A549 (cell line): Measurements from ENCODE around the gene CEACAM7.

Experiments
- CEBPB ChIP-seq, 2 experiments: fragments of >200 bp in 1 of 2; sonication (Bioruptor Twin) in 1 of 2; formaldehyde crosslinking in 1 of 2; IDR thresholded peaks; 2 replicates each; pipeline ENCODE4 v1.6.1; 2012 to 2016
- CTCF ChIP-seq: fragments of >200 bp; sonication (Bioruptor Twin); formaldehyde crosslinking; IDR thresholded peaks from 3 replicates; pipeline ENCODE4 v1.5.1; 2016
- EP300 ChIP-seq, 2 experiments: fragments of >200 bp; sonication (Bioruptor Twin); formaldehyde crosslinking; IDR thresholded peaks; 2 replicates in 1 of 2; 3 replicates in 1 of 2; pipeline ENCODE4 v1.6.1; 2016 to 2017
- JUN ChIP-seq, 2 experiments: fragments of >200 bp; sonication (Bioruptor Twin); formaldehyde crosslinking; IDR thresholded peaks; 2 replicates in 1 of 2; 3 replicates in 1 of 2; pipeline ENCODE4 v1.6.1; 2016 to 2017
- MAX ChIP-seq: IDR thresholded peaks from 2 replicates; pipeline ENCODE4 v1.6.1; 2012
- POLR2A ChIP-seq: IDR thresholded peaks from 2 replicates; pipeline ENCODE4 v1.6.1; 2012; ENCODE audit warnings: mild to moderate bottlenecking, low read length
- RAD21 ChIP-seq, 2 experiments: fragments of >200 bp in 1 of 2; sonication (Bioruptor Twin) in 1 of 2; formaldehyde crosslinking in 1 of 2; IDR thresholded peaks in 1 of 2; conservative IDR thresholded peaks in 1 of 2; 2 replicates in 1 of 2; 3 replicates in 1 of 2; pipeline ENCODE4 v1.6.1; 2012 to 2018; ENCODE audit warnings: inconsistent platforms in 1 of 2
- TP53 ChIP-seq: fragments of 250-450 bp; sonication (Bioruptor Pico); IDR thresholded peaks from 2 replicates; pipeline ENCODE4 v1.5.0; 2021; ENCODE audit warnings: mild to moderate bottlenecking, moderate library complexity
- USF2 ChIP-seq: fragments of 450-650 bp; IDR thresholded peaks from 2 replicates; pipeline ENCODE4 v1.6.1; 2014; ENCODE audit warnings: antibody characterized with exemption
- ZC3H11A ChIP-seq: fragments of 450-650 bp; IDR thresholded peaks from 2 replicates; pipeline ENCODE4 v1.6.1; 2014; ENCODE audit warnings: antibody characterized with exemption, mild to moderate bottlenecking
- ZFP36 ChIP-seq: fragments of 450-650 bp; IDR thresholded peaks from 2 replicates; pipeline ENCODE4 v1.6.1; 2014; ENCODE audit warnings: borderline replicate concordance; ENCODE audit not compliant: partially characterized antibody
- TF ChIP-seq, protein P1 (sequence below): fragments of 150-350 bp; IDR thresholded peaks from 2 replicates; pipeline ENCODE4 v1.6.1; 2014; ENCODE audit warnings: low read depth, mild to moderate bottlenecking, low read length
- TF ChIP-seq, protein P2 (sequence below): fragments of >200 bp; sonication (Bioruptor Twin); formaldehyde crosslinking; IDR thresholded peaks from 2 replicates; pipeline ENCODE4 v1.6.1; 2016

DNA sequence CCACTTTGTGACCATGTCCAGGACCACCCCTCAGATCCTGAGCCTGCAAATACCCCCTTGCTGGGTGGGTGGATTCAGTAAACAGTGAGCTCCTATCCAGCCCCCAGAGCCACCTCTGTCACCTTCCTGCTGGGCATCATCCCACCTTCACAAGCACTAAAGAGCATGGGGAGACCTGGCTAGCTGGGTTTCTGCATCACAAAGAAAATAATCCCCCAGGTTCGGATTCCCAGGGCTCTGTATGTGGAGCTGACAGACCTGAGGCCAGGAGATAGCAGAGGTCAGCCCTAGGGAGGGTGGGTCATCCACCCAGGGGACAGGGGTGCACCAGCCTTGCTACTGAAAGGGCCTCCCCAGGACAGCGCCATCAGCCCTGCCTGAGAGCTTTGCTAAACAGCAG lies 7.7 kb upstream of the CEACAM7 start:
- TF ChIP-seq POLR2A (no peak), CTCF (no peak), MAX (no peak), ZC3H11A (no peak), JUN (IDR thresholded peaks at IDR 0.05) (no peak), RAD21 (conservative IDR thresholded peaks at IDR 0.05 in 1 of 2, IDR thresholded peaks at IDR 0.05 in 1 of 2) (no peak), EP300 (IDR thresholded peaks at IDR 0.05) (no peak), USF2 (no peak), TP53 (no peak), CEBPB (IDR thresholded peaks at IDR 0.05) (no peak), ZFP36 (no peak)
- TF ChIP-seq, protein P1, sequence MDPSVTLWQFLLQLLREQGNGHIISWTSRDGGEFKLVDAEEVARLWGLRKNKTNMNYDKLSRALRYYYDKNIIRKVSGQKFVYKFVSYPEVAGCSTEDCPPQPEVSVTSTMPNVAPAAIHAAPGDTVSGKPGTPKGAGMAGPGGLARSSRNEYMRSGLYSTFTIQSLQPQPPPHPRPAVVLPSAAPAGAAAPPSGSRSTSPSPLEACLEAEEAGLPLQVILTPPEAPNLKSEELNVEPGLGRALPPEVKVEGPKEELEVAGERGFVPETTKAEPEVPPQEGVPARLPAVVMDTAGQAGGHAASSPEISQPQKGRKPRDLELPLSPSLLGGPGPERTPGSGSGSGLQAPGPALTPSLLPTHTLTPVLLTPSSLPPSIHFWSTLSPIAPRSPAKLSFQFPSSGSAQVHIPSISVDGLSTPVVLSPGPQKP: no peak
- TF ChIP-seq, protein P2, sequence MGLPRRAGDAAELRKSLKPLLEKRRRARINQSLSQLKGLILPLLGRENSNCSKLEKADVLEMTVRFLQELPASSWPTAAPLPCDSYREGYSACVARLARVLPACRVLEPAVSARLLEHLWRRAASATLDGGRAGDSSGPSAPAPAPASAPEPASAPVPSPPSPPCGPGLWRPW: no peak
